Dermis blood vessel endothelial cell (primary cell): ENCODE data around the gene DIP2C. TPM values are rescaled to one million over a fixed set of nuclear protein-coding genes. Genes with fewer than 3 reads are reported as not detected.
"Not testable (repeated sequence)": the region's sequence is repeated elsewhere in the genome, so short reads cannot be mapped to it uniquely, and the experiment has no call there.

ENCODE experiments used
- DNase-seq: peaks from one replicate; pipeline ENCODE4 v3.0.0; 2010
- total RNA-seq: library from RNA; depleted of rRNA; stranded (reverse); fragments of >200 nt; gene quantifications from 2 replicates; pipeline ENCODE4 v1.2.3, GENCODE V29; 2014

DIP2C gene
- total RNA-seq, 1 donor from 2014 or later = 6.5 TPM

DNA sequence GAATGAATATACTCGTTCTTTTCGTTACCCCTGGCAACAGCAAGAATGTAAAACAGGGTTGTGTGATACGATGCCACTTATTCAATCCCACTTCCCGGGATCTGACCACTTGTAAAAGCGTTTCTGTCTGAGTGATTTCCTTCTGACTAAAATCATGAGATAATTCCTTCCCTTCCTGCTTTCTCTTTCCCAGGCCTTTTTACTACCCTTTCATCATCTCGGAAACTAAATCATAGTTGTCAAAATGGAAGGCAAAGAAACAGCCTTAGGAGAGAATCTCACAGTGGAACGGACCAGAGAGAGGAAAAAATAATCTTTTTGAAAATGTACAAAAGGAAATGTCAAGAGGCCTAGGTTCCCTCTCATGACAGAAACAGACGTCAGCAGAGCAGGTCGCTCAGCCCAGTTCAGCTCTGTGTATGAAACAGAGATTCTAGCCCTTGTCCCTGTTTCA, 29.8 kb downstream of the DIP2C start:
- DNase-seq = no peak

DNA sequence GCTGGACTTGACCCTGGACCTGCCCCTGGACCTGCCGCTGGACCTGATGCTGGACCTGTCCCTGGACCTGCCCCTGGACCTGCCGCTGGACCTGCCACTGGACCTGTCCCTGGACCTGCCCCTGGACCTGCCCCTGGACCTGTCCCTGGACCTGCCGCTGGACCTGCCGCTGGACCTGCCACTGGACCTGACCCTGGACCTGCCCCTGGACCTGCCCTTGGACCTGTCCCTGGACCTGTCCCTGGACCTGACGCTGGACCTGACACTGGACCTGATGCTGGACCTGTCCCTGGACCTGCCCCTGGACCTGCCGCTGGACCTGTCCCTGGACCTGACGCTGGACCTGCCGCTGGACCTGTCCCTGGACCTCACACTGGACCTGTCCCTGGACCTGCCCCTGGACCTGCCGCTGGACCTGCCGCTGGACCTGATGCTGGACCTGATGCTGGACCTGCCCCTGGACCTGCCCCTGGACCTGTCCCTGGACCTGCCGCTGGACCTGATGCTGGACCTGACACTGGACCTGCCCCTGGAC, 31.6 kb downstream of the DIP2C start:
- DNase-seq = not testable (repeated sequence)

DNA sequence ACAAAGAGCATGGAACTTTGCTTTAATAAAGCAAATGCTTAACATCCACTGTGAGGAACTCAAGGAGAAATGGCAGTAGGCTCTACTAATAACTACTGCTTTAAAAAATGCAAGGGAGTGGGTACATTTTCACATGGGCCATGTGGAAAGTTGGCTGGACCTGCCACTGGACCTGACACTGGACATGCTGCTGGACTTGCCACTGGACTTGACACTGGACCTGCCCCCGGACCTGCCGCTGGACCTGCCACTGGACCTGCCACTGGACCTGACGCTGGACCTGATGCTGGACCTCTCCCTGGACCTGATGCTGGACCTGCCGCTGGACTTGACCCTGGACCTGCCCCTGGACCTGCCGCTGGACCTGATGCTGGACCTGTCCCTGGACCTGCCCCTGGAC, 32.6 kb downstream of the DIP2C start:
- DNase-seq = no peak

DNA sequence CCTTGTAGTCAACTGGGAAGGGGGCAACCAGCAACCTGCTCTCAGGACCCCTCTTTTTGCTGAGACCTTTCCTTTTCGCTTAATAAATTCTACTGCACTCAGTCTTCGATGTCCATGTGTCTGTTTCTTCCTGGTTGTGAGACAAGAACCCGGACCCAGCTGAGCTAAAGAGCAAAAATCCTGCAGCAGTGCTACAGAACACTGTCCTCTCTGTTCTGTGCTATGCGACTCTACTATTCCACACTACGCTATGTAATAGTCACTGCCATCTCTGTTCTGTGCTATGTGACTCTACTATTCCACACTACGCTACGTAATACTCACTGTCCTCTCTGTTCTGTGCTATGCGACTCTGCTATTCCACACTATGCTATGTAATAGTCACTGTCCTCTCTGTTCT, 34.3 kb downstream of the DIP2C start:
- no peak for DNase-seq

DNA sequence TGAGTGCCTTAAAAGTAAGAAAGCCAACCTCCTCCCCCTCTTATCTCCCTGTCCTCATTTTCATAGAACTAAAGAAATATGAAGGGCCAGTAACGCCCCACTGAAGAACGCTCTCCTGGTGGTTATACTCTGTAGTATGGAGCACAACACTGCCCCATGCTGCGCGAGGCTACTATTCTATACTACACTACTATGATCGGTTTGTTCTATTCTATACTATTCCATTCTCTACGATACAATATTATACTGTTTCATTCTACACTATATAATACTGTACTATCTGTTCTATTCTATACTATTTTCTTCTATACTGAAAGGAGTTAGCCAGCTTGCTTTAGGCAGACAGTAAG, 34.8 kb downstream of the DIP2C start:
- no peak for DNase-seq

DNA sequence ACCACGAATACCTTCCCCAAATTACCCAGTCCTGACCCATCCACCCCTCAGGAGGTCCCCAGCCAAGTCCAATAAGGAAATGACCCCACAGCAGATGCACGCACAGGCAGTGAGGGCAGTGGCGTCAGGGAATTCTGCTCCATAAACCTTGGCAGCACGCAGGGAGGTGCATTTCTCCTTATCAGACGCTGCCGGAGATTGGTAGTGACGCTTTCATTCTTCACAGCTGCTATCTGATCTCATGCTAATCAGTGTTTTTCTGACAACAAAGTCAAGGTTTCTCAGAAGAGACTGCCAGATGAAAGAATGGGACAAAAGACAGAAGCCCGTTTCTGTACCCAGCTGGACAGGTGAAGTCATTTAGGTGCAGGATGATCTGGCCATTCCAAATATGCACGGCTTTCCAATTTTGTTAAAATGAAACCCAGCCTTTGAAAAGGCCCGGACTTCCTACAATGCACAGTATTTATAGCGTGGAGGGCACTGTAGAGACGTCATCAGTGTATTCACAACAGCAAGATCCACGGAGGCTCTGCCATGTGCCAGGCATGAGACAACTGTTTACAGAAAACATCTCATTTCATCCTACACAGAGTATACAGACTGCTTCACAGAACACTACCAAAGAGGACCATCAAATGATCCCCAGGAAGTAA, 35.3 kb downstream of the DIP2C start:
- peak; percentile 21 for DNase-seq

GRCh38 chr10:652832-653459, 36.5 kb downstream of the DIP2C start:
- DNase-seq = not testable (repeated sequence)

- no peak for DNase-seq
Measured at GRCh38 chr10:652233-652632, 37.2 kb downstream of the DIP2C start.

GRCh38 chr10:651692-652091, 37.8 kb downstream of the DIP2C start:
- DNase-seq = no peak

DNA sequence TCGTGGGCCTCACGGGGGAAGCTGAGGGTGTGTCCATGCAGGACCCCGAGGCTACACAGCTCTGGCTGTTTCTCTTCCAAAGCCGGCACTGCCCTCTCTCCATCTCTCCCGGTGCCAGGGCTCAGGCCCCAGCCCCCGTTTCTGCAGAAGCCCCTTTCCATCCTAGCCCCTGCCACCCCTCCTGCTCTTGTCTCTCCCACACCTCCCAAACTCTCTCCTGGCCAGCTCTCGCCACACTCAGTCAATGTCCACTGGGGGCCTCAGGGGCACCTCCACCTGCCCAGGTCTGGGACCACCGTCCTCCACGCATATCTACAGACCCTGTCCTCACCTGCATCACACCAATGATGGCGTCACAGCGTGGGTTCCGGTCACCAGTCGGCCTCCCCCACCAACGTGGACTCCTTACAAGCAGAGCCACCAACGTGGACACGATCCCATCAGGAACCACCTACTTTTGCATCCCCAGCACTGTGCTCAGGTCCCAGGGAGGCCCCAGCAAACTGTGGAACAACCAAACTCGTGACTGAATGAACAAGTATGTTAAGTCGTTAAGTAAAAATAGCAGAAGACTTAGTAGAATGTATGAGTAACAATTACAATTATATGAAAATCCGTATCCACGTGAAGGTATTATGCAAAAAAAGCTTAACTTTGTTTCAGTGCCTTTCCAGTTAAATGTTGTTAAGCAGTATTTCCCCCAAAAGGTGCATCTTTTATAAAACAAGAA, 38.4 kb downstream of the DIP2C start:
- DNase-seq = no peak

DNA sequence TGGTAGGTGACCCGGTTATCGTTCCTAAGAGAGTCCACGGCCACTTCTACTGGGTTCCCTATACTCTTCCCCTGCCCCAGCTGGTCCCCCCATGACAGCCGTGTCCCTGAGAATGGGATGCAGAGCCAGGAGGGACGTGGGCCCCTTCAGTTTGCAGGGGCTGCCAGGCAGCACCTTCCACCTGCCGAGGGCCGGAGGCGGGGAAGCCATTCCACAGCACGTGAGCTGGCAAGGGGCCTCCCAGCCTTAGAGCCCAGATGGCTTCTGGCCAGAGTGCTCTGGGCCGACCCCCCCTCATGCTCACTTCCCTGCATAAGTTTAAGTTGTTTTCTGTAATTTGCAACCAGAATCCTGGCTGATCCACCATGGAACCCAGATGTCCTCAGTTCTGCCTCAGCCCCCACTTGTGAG, 39.0 kb downstream of the DIP2C start:
- DNase-seq = no peak

DNA sequence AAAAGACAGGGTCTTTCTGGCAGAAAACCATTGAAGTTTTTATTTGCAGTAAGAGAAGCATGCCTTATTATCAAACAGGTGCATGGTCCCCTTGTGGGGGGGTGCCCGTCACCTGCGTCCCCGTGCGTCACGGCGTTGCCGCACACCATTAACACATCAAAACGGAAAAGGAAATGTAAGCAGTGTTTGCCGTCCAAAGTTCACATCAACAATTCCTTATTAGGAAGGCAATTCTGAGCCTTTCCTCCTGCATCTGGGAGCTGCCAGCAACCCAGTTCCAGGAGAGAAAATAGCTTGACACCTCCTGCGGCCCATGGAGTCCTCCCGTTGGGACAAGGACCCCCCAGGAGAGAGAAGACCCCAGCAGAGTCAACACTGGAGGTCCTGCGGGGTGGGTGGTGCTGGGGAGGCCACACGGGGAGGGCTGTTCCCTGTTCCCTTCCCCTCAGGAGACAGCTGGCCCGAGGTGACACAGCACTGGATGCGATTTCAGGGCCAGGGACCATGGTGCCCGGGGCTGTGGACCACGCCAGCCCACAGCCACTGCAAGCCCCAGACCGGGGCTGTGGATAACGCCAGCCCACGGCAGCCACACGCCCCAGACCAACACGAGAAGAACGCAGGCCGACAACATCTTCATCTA, 39.5 kb downstream of the DIP2C start:
- DNase-seq = peak; percentile 55

DNA sequence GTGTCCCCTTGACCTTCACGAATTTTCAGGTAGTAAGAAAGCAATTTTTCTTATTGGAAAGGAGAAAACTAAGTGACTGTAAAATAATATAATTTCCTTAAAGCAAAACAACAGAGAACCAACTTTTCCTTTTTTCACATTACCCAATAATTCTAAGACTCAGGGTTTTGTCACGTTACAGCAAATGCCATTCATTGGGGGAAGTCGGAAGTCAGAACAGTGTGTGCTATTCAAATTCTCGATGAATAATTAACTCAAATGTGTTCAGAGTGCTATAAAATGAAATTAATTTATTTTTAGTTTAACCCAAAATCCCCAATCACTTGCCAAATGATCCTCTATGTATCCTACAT, 40.0 kb downstream of the DIP2C start:
- DNase-seq = no peak

- not testable (repeated sequence) for DNase-seq
Measured at GRCh38 chr10:647019-647418, 42.4 kb downstream of the DIP2C start.

DNA sequence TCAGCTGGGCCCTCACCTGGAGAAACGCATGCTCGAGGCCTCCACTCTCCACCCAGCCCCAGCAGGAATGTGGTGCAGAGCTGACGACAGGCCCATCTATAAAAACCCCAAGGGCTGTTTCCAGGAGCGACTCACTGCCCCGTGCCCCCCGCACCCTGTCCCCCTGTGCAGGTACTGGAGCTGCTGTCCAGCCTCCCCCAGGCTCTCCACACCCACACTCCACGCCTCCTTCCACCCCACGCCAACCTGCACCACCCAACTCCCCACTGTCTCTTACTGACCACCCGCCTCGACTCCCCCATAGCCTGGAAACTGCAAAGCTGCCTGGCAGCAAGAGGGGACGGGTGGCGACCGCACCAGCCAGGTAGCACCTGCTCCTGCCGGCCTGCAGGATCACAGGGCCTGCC, 43.3 kb downstream of the DIP2C start:
- DNase-seq = no peak

- DNase-seq = no peak
Measured at GRCh38 chr10:644943-645334, 44.5 kb downstream of the DIP2C start.

- no peak for DNase-seq
Measured at GRCh38 chr10:644076-644942, 45.2 kb downstream of the DIP2C start.

- no peak for DNase-seq
Measured at GRCh38 chr10:642186-642890, 47.1 kb downstream of the DIP2C start.

GRCh38 chr10:641149-642010, 48.1 kb downstream of the DIP2C start:
- no peak for DNase-seq

DNA sequence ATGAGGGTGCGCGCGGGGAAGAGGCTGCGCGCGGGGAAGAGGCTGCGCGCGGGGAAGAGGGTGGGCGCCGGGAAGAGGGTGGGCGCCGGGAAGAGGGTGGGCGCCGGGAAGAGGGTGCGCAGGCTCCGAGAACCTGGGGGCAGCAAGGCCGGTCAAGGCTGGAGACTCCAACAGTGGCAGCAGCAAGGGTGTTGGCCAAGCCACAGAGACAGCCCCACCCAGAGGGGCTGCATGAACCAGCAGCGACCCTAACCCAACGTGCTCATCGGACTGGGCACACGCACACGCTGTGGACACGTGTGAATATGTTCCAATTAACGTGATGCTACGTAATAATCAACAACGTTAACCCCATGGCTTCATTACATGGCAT, 48.8 kb downstream of the DIP2C start:
- DNase-seq = no peak
